Measurements from ENCODE around the gene GVQW3.
A peak's percentile ranks its signal among the peaks of the same experiment; 100 is the strongest.

The GVQW3 gene

GRCh38 chr11:76380977-76381719 is at the start of gene GVQW3, which contains the start of gene THAP12:
Gene GVQW3 (plus strand): TSS chr11:76381323. CDS start chr11:76381829, 506 bp downstream.
Gene THAP12 (minus strand): TSS chr11:76381132. CDS start chr11:76380836, 296 bp downstream.
- DNase-seq = peak; percentile 93

- DNase-seq = no peak
Measured at GRCh38 chr11:76334826-76335389, 46.2 kb upstream of the GVQW3 start.

GRCh38 chr11:76335842-76336241 is 45.3 kb upstream of the GVQW3 start:
- DNase-seq = no peak

GRCh38 chr11:76336597-76336996 is 44.5 kb upstream of the GVQW3 start:
- no peak for DNase-seq

DNA sequence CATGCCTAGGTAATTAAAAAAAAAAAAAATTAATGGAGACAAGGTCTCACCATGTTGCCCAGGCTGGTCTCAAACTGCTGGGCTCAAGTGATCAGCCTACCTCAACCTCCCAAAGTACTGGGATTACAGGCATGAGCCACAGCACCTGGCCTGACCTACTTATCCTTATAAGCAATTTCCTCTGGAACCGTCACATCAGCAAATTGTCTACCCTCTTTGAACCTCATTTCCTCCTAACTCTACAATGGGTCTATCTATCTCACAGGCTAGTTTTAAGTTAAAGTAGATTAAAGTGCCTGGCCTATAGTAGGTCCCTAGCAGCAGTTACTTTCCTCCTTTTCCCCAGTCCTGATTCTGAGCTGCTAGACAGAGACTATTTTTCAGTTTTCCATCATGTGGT is 43.7 kb upstream of the GVQW3 start:
- no peak for DNase-seq

- no peak for DNase-seq
Measured at GRCh38 chr11:76337923-76338322, 43.2 kb upstream of the GVQW3 start.

GRCh38 chr11:76339221-76339620 is 41.9 kb upstream of the GVQW3 start:
- DNase-seq = no peak

DNA sequence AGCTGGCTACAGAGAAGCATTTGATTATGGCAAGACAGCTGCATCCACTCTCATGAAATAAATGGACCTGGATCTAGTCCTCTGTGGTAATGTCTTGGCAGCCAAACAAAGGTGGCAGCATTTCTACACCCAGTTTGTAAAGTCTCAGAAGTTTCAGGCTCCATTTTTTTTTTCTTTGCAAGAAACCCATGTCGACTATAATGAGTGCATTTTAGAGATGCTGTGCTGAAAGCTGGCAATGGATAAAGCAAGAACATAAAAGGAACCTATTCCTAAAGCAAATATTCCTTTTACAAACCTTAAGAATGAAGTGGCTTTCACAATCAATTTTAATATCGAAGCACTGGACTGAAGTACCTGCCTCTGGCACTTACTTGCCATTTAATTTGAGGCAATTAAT is 33.7 kb upstream of the GVQW3 start:
- no peak for DNase-seq

- DNase-seq = no peak
Measured at GRCh38 chr11:76348348-76348747, 32.8 kb upstream of the GVQW3 start.

- DNase-seq = no peak
Measured at GRCh38 chr11:76355172-76355571, 26.0 kb upstream of the GVQW3 start.

DNA sequence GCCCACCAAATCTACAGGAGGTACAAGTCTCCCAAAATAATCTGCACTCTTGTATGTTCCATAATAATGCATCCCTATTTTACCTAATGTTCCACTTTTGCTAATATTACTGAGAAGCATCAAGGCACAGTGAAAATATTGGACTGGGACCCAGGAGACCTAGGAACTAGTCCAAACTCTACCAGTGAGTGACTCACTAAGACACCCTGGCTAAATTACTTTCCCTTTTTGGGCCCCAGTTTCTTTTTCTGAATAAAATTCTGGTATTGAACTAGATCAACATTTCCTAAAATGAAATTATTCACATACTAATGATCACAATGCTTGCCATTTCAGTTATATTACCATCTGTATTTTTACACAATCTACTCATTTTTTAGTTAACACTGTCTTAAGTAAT is 19.7 kb upstream of the GVQW3 start:
- DNase-seq = no peak

DNA sequence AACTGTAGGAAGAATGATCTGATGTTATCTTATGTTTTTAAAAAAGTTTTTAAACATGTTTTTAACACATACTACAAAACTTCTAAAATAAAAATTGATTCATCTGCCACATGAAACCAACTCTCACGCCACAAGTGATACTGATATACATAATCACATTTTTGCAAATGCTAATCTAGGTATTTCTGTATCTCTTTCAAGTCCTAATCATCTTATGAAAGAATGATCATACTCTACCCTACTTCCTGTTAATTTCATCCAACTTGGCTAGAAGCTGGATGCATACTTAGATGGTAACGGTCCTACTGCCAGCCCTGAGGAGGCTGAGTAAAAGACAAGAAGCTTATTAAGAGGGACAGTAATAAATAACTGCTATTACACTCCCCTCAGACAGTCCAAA is 19.3 kb upstream of the GVQW3 start:
- no peak for DNase-seq

GRCh38 chr11:76362716-76363115 is 18.4 kb upstream of the GVQW3 start:
- DNase-seq = no peak

- no peak for DNase-seq
Measured at GRCh38 chr11:76365038-76365679, 16.0 kb upstream of the GVQW3 start.

DNA sequence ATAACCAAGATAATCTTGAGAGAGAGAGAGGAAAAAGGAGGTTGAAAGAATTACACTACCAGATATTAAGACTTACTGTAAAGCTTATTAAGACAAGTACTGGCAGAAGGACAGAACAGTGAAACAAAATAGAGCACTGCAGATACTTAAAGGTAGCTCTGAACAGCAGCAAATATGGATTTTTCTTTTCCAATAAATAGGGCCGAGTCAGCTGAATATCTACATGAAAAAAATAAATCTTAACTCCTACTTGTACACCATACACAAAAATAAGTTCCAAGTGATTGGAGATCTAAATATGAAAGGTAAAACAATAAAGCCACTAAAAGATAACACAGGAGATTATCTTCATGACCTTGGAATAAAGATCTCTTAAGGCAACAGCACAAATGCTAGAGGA is 12.6 kb upstream of the GVQW3 start:
- DNase-seq = no peak

GRCh38 chr11:76369406-76369805 is 11.7 kb upstream of the GVQW3 start:
- no peak for DNase-seq

- no peak for DNase-seq
Measured at GRCh38 chr11:76371170-76371569, 10.0 kb upstream of the GVQW3 start.

DNA sequence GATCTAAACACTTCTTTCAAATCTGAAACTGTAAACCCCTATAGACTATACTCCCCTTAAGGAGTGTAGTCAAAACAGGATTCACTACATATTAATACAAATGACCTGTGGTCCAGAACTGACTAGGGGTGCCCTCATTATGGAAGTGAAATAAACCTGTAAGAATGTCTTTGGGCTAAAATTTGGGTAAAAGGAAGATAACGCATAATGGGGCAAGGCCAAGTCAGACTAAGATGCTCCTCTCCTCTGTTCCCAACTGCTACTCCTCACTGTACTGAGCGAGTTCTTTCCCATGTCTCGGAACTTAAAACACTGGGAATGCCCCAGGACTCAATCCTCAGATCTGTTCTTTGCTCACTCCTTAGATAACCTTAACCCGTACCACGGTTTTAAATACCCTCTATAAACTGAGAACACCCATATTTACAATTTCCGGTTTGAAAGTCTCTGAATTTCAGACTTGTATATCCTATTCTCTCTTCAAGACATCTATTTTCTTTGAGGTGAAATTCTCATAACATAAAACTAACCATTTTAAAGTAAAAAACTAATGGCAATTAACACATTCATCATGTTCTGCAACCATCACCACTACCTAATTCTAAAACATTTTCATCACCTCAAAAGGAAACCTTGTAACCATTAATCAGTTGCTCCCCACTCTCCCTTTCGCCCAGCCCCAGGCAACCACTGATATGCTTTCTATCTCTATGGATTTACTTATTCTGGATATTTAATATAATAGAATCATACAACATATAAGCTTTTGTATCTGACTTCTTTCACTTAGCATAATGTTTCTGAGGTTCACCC is 4.2 kb upstream of the GVQW3 start:
- no peak for DNase-seq

GRCh38 chr11:76379807-76380158 is 1.3 kb upstream of the GVQW3 start:
- DNase-seq = no peak

- no peak for DNase-seq
Measured at GRCh38 chr11:76380159-76380976, 755 bp upstream of the GVQW3 start.

GRCh38 chr11:76382209-76382608 is 1.1 kb downstream of the GVQW3 start:
- DNase-seq = no peak

DNA sequence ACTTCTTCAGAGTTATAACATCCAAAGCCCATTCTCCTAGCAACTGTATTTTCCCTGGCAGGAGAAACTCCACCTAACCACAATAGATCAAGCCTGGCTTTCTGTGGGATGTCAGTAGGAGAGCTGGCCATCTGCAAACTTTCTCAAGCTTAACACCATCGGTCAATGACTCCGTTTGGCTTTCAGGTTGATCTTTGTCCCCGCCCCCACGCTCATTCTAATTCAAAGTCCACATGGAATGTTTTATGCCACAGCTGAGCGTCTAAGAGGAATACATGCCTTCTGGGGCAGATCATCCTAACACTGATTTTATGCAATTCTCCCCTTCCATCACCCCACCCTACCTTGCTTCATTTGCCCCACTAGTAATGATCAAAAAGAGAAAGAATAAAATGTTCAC is 4.8 kb downstream of the GVQW3 start:
- no peak for DNase-seq

GRCh38 chr11:76388408-76388807 is 7.3 kb downstream of the GVQW3 start:
- DNase-seq = no peak

Data from NCI-H748 treated with DMSO at 0.1 percent for 48 hours (cell line).